Motor neuron (in vitro differentiated cells): ENCODE measurements around the gene CACNA1H. TPM values are rescaled to one million over a fixed set of nuclear protein-coding genes. Genes with fewer than 3 reads are reported as not detected.
"Not testable (repeated sequence)": the region's sequence is repeated elsewhere in the genome, so short reads cannot be mapped to it uniquely, and the experiment has no call there.

ENCODE experiments used
- ATAC-seq, 8 experiments: fragments of 200-7000 bp; cut with Tn5 transposase; replicated peaks in 6 of 8; 2 replicates each; pipeline ENCODE4 v1.8.0; 2021; ENCODE audit warnings: mild to moderate bottlenecking in 8 of 8, moderate library complexity in 8 of 8
- H3K27ac ChIP-seq, 2 donors: fragments of 250-450 bp; sonication (Bioruptor Pico); 2 replicates each; pipeline ENCODE4 v1.9.0; 2021; ENCODE audit warnings: antibody characterized with exemption in 2 of 2, mild to moderate bottlenecking in 2 of 2, moderate library complexity in 1 of 2
- H3K4me1 ChIP-seq, 2 donors: fragments of 250-450 bp; sonication (Bioruptor Pico); replicated peaks in 1 of 2; 2 replicates each; pipeline ENCODE4 v1.6.1; 2021; ENCODE audit warnings: antibody characterized with exemption in 2 of 2, mild to moderate bottlenecking in 2 of 2, moderate library complexity in 1 of 2
- H3K4me3 ChIP-seq, 5 donors: fragments of 250-450 bp; sonication (Bioruptor Pico); 2 replicates each; pipeline ENCODE4 v1.9.0; 2021; ENCODE audit warnings: antibody characterized with exemption in 5 of 5, mild to moderate bottlenecking in 5 of 5, moderate library complexity in 4 of 5
- WGBS, 10 experiments: fragments of 450-650 bp; shearing (Covaris generic); methylation state at CpG; one replicate each; pipeline ENCODE4 v1.0.0; 2022; 5-methylcytosine and 5-hydroxymethylcytosine counted together
- in situ Hi-C, 9 experiments: fragments of 400-800 bp; cut with MboI; loops; one replicate each; pipeline ENCODE4 v1.15.0; 2021; ENCODE audit warnings: low sequenced_read_pairs in 9 of 9, low pct_unique_long_range_greater_than_20kb in 2 of 9; ENCODE audit not compliant: unreplicated experiment in 9 of 9
- total RNA-seq, 8 experiments: library from RNA; unstranded; fragments of 300-600 nt; gene quantifications; 2 replicates each; pipeline versions ENCODE4 v1.2.3 to v1.2.4, GENCODE V29; 2022

Gene CACNA1H
- total RNA-seq, 8 experiments from 2014 or later = 0.36 to 30.6 (median 20.9) TPM; not detected in 1

GRCh38 chr16:1231301-1231700 is 78.4 kb downstream of the CACNA1H start:
- H3K4me1 ChIP-seq, H3K4me3 ChIP-seq, ATAC-seq, in situ Hi-C loops, H3K27ac ChIP-seq: not testable (repeated sequence)
- no CpG with 5 or more reads among the region's 7 CpGs for WGBS, 10 experiments

GRCh38 chr16:1232049-1232748 is 79.3 kb downstream of the CACNA1H start:
- H3K4me3 ChIP-seq, H3K27ac ChIP-seq, H3K4me1 ChIP-seq, in situ Hi-C loops: not testable (repeated sequence)
- ATAC-seq = peak in 7 of 8 experiments; percentile 25 to 96 (median 79)
- no CpG with 5 or more reads among the region's 47 CpGs for WGBS, 10 experiments

- no CpG with 5 or more reads among the region's 29 CpGs for WGBS, 10 experiments
- in situ Hi-C loops, H3K4me3 ChIP-seq, H3K4me1 ChIP-seq, H3K27ac ChIP-seq: not testable (repeated sequence)
- ATAC-seq = peak; percentile 12 to 84 (median 64)
Observed at GRCh38 chr16:1236659-1237058, 83.8 kb downstream of the CACNA1H start.

GRCh38 chr16:1237990-1238389 is 85.1 kb downstream of the CACNA1H start:
- ATAC-seq = no peak
- no peak overlapping the region for H3K4me3 ChIP-seq
- no peaks in the 10 kb centered on the region for H3K4me1 ChIP-seq
- in situ Hi-C loops = no loop called here
- H3K27ac ChIP-seq = no peak overlapping the region
- WGBS, 10 experiments = 59 to 83% (median 70%) methylated on average over 1 to 5 of the region's 9 CpGs; no CpG with 5 or more reads in 6 of the 10 experiments

GRCh38 chr16:1238909-1239308 is 86.0 kb downstream of the CACNA1H start:
- in situ Hi-C loops, H3K4me1 ChIP-seq, H3K4me3 ChIP-seq, H3K27ac ChIP-seq: not testable (repeated sequence)
- 40 to 80% (median 65%) methylated on average over 1 to 6 of the region's 23 CpGs; no CpG with 5 or more reads in 6 of the 10 experiments for WGBS, 10 experiments
- ATAC-seq = peak in 5 of 8 experiments; percentile 12 to 73 (median 54)

- whole genome bisulfite sequencing, 10 experiments = no CpG with 5 or more reads among the region's 9 CpGs
- in situ Hi-C loops = not testable (repeated sequence)
- ATAC-seq = peak in 1 of 8 experiments; percentile 1
Observed at GRCh38 chr16:1239575-1239974, 86.7 kb downstream of the CACNA1H start.

GRCh38 chr16:1240436-1240835 is 87.5 kb downstream of the CACNA1H start, which contains the start of gene TPSAB1:
TPSAB1 (plus strand) TSS chr16:1240705; CDS start chr16:1240939, 234 bp downstream.
- in situ Hi-C loops, ATAC-seq, H3K4me3 ChIP-seq, H3K4me1 ChIP-seq, H3K27ac ChIP-seq: not testable (repeated sequence)
- WGBS, 10 experiments = no CpG with 5 or more reads among the region's 12 CpGs

More at GRCh38 chr16:1239575-1239974, 86.7 kb downstream of the CACNA1H start:
- not testable (repeated sequence) for H3K4me3 ChIP-seq, H3K4me1 ChIP-seq, H3K27ac ChIP-seq

- H3K4me3 ChIP-seq, H3K4me1 ChIP-seq, H3K27ac ChIP-seq, in situ Hi-C loops: not testable (repeated sequence)
- no CpG with 5 or more reads among the region's 15 CpGs for WGBS, 10 experiments
- peak in 2 of 8 experiments; percentile 6 for ATAC-seq
Observed at GRCh38 chr16:1241081-1241480, 88.2 kb downstream of the CACNA1H start.

GRCh38 chr16:1243363-1243762 is 90.5 kb downstream of the CACNA1H start:
- H3K4me1 ChIP-seq, H3K4me3 ChIP-seq, in situ Hi-C loops, H3K27ac ChIP-seq, ATAC-seq: not testable (repeated sequence)
- 0% methylated on average over 1 of the region's 11 CpGs; no CpG with 5 or more reads in 9 of the 10 experiments for WGBS, 10 experiments

- in situ Hi-C loops, H3K4me1 ChIP-seq, H3K4me3 ChIP-seq, H3K27ac ChIP-seq: not testable (repeated sequence)
- no CpG with 5 or more reads among the region's 32 CpGs for WGBS, 10 experiments
- peak in 2 of 8 experiments; percentile 8 to 9 for ATAC-seq
Observed at GRCh38 chr16:1243907-1244850, 91.3 kb downstream of the CACNA1H start.

- no peak overlapping the region for H3K27ac ChIP-seq
- in situ Hi-C loops = no loop called here
- ATAC-seq = no peak
- WGBS, 10 experiments = 74 to 90% (median 80%) methylated on average over 1 to 9 of the region's 12 CpGs; no CpG with 5 or more reads in 7 of the 10 experiments
- H3K4me1 ChIP-seq = no peaks in the 10 kb centered on the region
- H3K4me3 ChIP-seq = no peak overlapping the region
Observed at GRCh38 chr16:1244881-1245280, 92.0 kb downstream of the CACNA1H start.

- Histone ChIP-seq H3K4me1 (no peaks in the 10 kb centered on the region), H3K27ac (no peak overlapping the region), H3K4me3 (no peak overlapping the region)
- in situ Hi-C loops = no loop called here
- WGBS, 10 experiments = 0 to 88% (median 51%) methylated on average over 1 to 7 of the region's 22 CpGs; no CpG with 5 or more reads in 1 of the 10 experiments
- ATAC-seq = no peak
Observed at GRCh38 chr16:1245452-1246020, 92.6 kb downstream of the CACNA1H start.
